Fibroblast of lung (primary cell): ENCODE data around the gene GPR156.

Experiments used
- CTCF ChIP-seq, 2 donors: IDR thresholded peaks in 1 of 2; conservative IDR thresholded peaks in 1 of 2; 1 replicate in 1 of 2; 2 replicates in 1 of 2; pipeline ENCODE4 v1.5.1; 2011 to 2012; ENCODE audit warnings: low read length in 2 of 2, control low read depth in 1 of 2, inconsistent platforms in 1 of 2, low read depth in 1 of 2, mild to moderate bottlenecking in 1 of 2
- EZH2 ChIP-seq: IDR thresholded peaks from 2 replicates; pipeline ENCODE4 v1.5.1; 2012; ENCODE audit warnings: low read length, control low read depth, mild to moderate bottlenecking; ENCODE audit errors: missing control alignments

- TF ChIP-seq CTCF (conservative IDR thresholded peaks at IDR 0.05 in 1 of 2, IDR thresholded peaks at IDR 0.05 in 1 of 2; ENCODE audit: low read depth in 1 of 2, low read length in 2 of 2) = no peak
- no peak for TF ChIP-seq EZH2
Measured at GRCh38 chr3:120171134-120171873, 113.7 kb downstream of the GPR156 start.
